AG09309 (cell line): ENCODE results near the gene AQP4.

Experiments
- DNase-seq: peaks from one replicate; pipeline ENCODE4 v3.0.0-alpha.2; 2010; ENCODE audit warnings: low read depth
- H3K4me3 ChIP-seq: 2 replicates; pipeline ENCODE4 v1.5.1; 2011; ENCODE audit warnings: mild to moderate bottlenecking, low read depth, low read length, moderate library complexity; ENCODE audit not compliant: control insufficient read depth
- TF ChIP-seq, protein P1 (sequence below): IDR thresholded peaks from 2 replicates; pipeline ENCODE4 v1.5.1; 2011; ENCODE audit warnings: mild to moderate bottlenecking, low read depth, low read length, inconsistent platforms; ENCODE audit not compliant: insufficient read depth, control insufficient read depth; ENCODE audit errors: missing control alignments

AQP4 gene

GRCh38 chr18:26894426-26894825 lies 28.9 kb upstream of the AQP4 start:
- no peak overlapping the region for H3K4me3 ChIP-seq
- TF ChIP-seq, protein P1, sequence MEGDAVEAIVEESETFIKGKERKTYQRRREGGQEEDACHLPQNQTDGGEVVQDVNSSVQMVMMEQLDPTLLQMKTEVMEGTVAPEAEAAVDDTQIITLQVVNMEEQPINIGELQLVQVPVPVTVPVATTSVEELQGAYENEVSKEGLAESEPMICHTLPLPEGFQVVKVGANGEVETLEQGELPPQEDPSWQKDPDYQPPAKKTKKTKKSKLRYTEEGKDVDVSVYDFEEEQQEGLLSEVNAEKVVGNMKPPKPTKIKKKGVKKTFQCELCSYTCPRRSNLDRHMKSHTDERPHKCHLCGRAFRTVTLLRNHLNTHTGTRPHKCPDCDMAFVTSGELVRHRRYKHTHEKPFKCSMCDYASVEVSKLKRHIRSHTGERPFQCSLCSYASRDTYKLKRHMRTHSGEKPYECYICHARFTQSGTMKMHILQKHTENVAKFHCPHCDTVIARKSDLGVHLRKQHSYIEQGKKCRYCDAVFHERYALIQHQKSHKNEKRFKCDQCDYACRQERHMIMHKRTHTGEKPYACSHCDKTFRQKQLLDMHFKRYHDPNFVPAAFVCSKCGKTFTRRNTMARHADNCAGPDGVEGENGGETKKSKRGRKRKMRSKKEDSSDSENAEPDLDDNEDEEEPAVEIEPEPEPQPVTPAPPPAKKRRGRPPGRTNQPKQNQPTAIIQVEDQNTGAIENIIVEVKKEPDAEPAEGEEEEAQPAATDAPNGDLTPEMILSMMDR, result no peak
- no peak for DNase-seq

- no peak for DNase-seq
- TF ChIP-seq, protein P1, result no peak
- H3K4me3 ChIP-seq, result no peak overlapping the region
These were observed 28.5 kb upstream of the AQP4 start for GRCh38 chr18:26893996-26894395.

- TF ChIP-seq, protein P1, result no peak
- H3K4me3 ChIP-seq, result no peak overlapping the region
- no peak for DNase-seq
These were observed 22.8 kb upstream of the AQP4 start for GRCh38 chr18:26888259-26888658.

DNA sequence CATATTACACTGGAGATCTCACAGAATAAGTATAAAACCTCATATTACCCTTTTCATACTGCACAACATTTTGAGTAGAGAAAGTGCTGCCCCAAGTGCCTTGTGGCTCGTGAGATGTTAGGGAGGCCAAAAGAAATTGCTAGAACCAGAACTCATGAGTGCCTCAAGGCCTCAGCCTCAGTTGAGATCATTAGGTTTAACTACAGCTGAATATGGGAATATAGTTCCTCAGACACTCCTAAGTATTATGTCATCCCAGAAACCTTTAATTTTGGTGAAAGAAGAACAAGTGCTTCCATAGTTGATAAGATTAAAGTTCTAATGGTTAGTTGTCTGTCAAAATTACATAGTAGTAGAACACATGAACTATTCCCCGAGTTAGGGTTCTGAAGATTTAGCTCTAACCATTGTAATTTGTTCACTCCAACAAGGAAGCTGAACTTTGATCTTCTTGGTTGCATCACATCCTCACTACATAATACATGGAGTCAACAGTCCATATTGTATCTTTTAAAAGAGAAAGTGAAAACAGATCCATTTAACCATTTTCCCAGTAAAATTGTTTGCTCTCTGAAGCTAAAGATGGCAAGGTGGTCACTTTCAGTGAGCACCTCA lies 9.6 kb upstream of the AQP4 start:
- no peak for DNase-seq
- H3K4me3 ChIP-seq, result no peak overlapping the region
- TF ChIP-seq, protein P1, result no peak

DNA sequence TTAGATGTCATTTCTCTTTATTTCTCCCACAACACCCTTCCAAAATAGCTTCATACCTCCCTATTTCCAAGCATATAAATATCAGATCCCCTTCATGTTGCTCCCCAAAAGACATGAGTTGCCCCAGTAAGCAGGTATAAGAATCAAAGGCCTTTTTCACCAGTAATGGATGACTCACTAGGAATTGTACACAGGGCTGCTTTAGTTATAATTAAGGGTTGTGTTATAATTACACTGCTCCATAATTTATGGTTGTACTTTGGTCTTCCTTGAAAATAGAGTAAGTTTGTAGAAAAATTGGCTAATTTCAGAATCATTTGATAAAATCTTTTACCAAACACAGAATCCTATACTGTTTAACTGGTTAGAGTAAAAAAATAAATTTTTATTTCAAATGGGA lies 8.8 kb upstream of the AQP4 start:
- H3K4me3 ChIP-seq, result no peak overlapping the region
- TF ChIP-seq, protein P1, result no peak
- DNase-seq, result no peak

DNA sequence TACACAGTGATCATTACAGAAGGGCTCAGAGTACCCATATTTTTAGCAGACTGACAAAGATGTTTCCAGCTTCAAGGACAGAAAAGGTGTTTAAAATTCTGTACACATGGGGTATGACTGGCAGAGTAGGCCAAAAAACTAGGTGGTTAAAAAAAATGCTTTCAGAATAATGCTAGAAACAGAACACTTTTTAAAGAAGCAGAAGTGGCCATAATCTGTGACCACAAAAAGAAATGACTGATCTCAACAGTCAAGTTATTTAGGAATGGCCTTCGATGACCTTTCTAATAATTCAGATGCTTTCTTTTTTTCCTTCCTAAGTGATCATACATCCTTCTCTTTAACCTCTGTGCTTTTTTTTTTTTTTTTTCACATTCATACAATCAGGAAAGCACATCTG lies 4.1 kb upstream of the AQP4 start:
- no peak overlapping the region for H3K4me3 ChIP-seq
- DNase-seq, result no peak
- TF ChIP-seq, protein P1, result no peak
